IMR-90 (cell line): ENCODE data around the gene PAPPA. TPM values are rescaled to one million over a fixed set of nuclear protein-coding genes. Genes with fewer than 3 reads are reported as not detected.
A peak's percentile ranks its signal among the peaks of the same experiment; 100 is the strongest.

ENCODE experiments used
- ATAC-seq: fragments of 200-7000 bp; cut with Tn5 transposase; 2 replicates; pipeline ENCODE4 v1.9.1; 2020; ENCODE audit warnings: low read depth, mild to moderate bottlenecking, moderate library complexity
- BruUV-seq: library from RNA; stranded (reverse); fragments of 400-500 nt; replicated peaks from 2 replicates; lab custom pipeline; 2021; lab: Mats Ljungman, UMichigan
- CTCF ChIA-PET: fragments of 300-600 bp; formaldehyde crosslinking; extraction: SDS; loops from one replicate; lab custom pipeline; 2021; ENCODE audit warnings: antibody characterized with exemption; lab: Yijun Ruan, JAX
- POLR2A ChIA-PET: fragments of 300-600 bp; sonication (Branson Sonifier 250); formaldehyde crosslinking; loops from one replicate; lab custom pipeline; 2022; ENCODE audit warnings: antibody characterized with exemption; ENCODE audit not compliant: unreplicated experiment; lab: Charles Lee
- DNase-seq: peaks from one replicate; pipeline ENCODE4 v3.0.0; 2013
- H2AFZ ChIP-seq: replicated peaks from 2 replicates; pipeline ENCODE3; 2013; ENCODE audit warnings: low read length, mild to moderate bottlenecking; ENCODE audit not compliant: poor library complexity
- H2AK5ac ChIP-seq: 2 replicates; pipeline ENCODE4 v1.6.1; 2013; ENCODE audit warnings: low read depth, low read length, inconsistent platforms
- H2AK9ac ChIP-seq: replicated peaks from 2 replicates; pipeline ENCODE3; 2013; ENCODE audit warnings: mild to moderate bottlenecking, low read depth, low read length, moderate library complexity; ENCODE audit not compliant: poor library complexity
- H2BK120ac ChIP-seq: 2 replicates; pipeline ENCODE4 v1.6.1; 2013; ENCODE audit warnings: low read depth, low read length, inconsistent platforms
- H2BK15ac ChIP-seq: 3 replicates; pipeline ENCODE4 v1.6.1; 2013; ENCODE audit warnings: low read depth, low read length, inconsistent platforms
- H2BK20ac ChIP-seq: 2 replicates; pipeline ENCODE4 v1.6.1; 2013; ENCODE audit warnings: low read depth, mild to moderate bottlenecking, inconsistent platforms, low read length, moderate library complexity
- H2BK5ac ChIP-seq: 2 replicates; pipeline ENCODE4 v1.6.1; 2013; ENCODE audit warnings: mild to moderate bottlenecking, low read depth, low read length, inconsistent platforms; ENCODE audit not compliant: poor library complexity, severe bottlenecking
- H3K14ac ChIP-seq: replicated peaks from 2 replicates; pipeline ENCODE4 v1.6.1; 2013; ENCODE audit warnings: low read depth, low read length, inconsistent platforms
- H3K18ac ChIP-seq: 2 replicates; pipeline ENCODE4 v1.6.1; 2013; ENCODE audit warnings: low read depth, low read length, control low read depth
- H3K23ac ChIP-seq: 2 replicates; pipeline ENCODE4 v1.6.1; 2013; ENCODE audit warnings: low read depth, low read length, inconsistent platforms
- H3K27ac ChIP-seq: 2 replicates; pipeline ENCODE4 v1.5.1; 2013; ENCODE audit warnings: mild to moderate bottlenecking, control low read depth, low read length; ENCODE audit not compliant: insufficient read depth
- H3K27me3 ChIP-seq: 2 replicates; pipeline ENCODE4 v1.6.1; 2013; ENCODE audit warnings: low read length; ENCODE audit not compliant: control insufficient read depth, insufficient read depth
- H3K36me3 ChIP-seq: 2 replicates; pipeline ENCODE4 v1.6.1; 2013; ENCODE audit warnings: low read length, mixed read lengths; ENCODE audit not compliant: control insufficient read depth, insufficient read depth
- H3K4ac ChIP-seq: 2 replicates; pipeline ENCODE4 v1.6.1; 2013; ENCODE audit warnings: low read depth, low read length, inconsistent platforms
- H3K4me1 ChIP-seq: 2 replicates; pipeline ENCODE4 v1.6.1; 2013; ENCODE audit warnings: low read length, mixed read lengths; ENCODE audit not compliant: control insufficient read depth, insufficient read depth
- H3K4me2 ChIP-seq: 2 replicates; pipeline ENCODE4 v1.6.1; 2013; ENCODE audit warnings: low read depth, mild to moderate bottlenecking, control low read depth, low read length, moderate library complexity
- H3K4me3 ChIP-seq: 2 replicates; pipeline ENCODE4 v1.5.1; 2013; ENCODE audit warnings: low read depth, mild to moderate bottlenecking, control low read depth, low read length, moderate library complexity; ENCODE audit not compliant: insufficient read depth
- H3K56ac ChIP-seq: 2 replicates; pipeline ENCODE4 v1.6.1; 2013; ENCODE audit warnings: low read length, inconsistent platforms; ENCODE audit not compliant: insufficient read depth; ENCODE audit errors: extremely low read depth
- H3K79me1 ChIP-seq, 2 experiments: 2 replicates each; pipeline ENCODE4 v1.6.1; 2013; ENCODE audit warnings: low read length in 2 of 2, inconsistent platforms in 1 of 2, low read depth in 1 of 2
- H3K9ac ChIP-seq: 2 replicates; pipeline ENCODE4 v1.6.1; 2013; ENCODE audit warnings: low read depth, low read length, control low read depth
- H3K9me1 ChIP-seq: 2 replicates; pipeline ENCODE4 v1.6.1; 2013; ENCODE audit warnings: low read length, inconsistent platforms; ENCODE audit not compliant: insufficient read depth
- H3K9me3 ChIP-seq: 2 replicates; pipeline ENCODE4 v1.6.1; 2013; ENCODE audit warnings: low read length; ENCODE audit not compliant: control insufficient read depth, insufficient read depth
- H4K20me1 ChIP-seq: 2 replicates; pipeline ENCODE4 v1.6.1; 2013; ENCODE audit warnings: low read length, inconsistent platforms; ENCODE audit not compliant: insufficient read depth
- H4K5ac ChIP-seq: 2 replicates; pipeline ENCODE4 v1.6.1; 2013; ENCODE audit warnings: mild to moderate bottlenecking, low read depth, low read length, control low read depth
- H4K8ac ChIP-seq, 2 experiments: 2 replicates each; pipeline ENCODE4 v1.6.1; 2013; ENCODE audit warnings: low read depth in 2 of 2, low read length in 2 of 2, control low read depth in 1 of 2, inconsistent platforms in 1 of 2
- H4K91ac ChIP-seq: 2 replicates; pipeline ENCODE4 v1.6.1; 2013; ENCODE audit warnings: low read depth, low read length, inconsistent platforms; ENCODE audit not compliant: insufficient read depth
- BHLHE40 ChIP-seq: fragments of 150-350 bp; IDR thresholded peaks from 2 replicates; pipeline ENCODE4 v1.6.1; 2016; ENCODE audit warnings: mild to moderate bottlenecking, low read depth, low read length
- CEBPB ChIP-seq: IDR thresholded peaks from 2 replicates; pipeline ENCODE4 v1.6.1; 2012; ENCODE audit warnings: low read depth, low read length, improper control_type of control experiment
- FOS ChIP-seq: fragments of 150-350 bp; IDR thresholded peaks from 2 replicates; pipeline ENCODE4 v1.6.1; 2016; ENCODE audit warnings: low read depth, low read length
- MAZ ChIP-seq: IDR thresholded peaks from 2 replicates; pipeline ENCODE4 v1.6.1; 2012; ENCODE audit warnings: low read depth, mild to moderate bottlenecking, low read length, improper control_type of control experiment, moderate library complexity, borderline replicate concordance
- MXI1 ChIP-seq: IDR thresholded peaks from 2 replicates; pipeline ENCODE4 v1.6.1; 2012; ENCODE audit warnings: low read depth, mild to moderate bottlenecking, low read length, moderate library complexity, borderline replicate concordance
- WGBS, 2 experiments: methylation state at CpG; one replicate each; pipeline versions ENCODE4 v1.1.5 to v1.1.7; 2013; ENCODE audit warnings: missing lambda C conversion rate in 2 of 2; ENCODE audit not compliant: insufficient read length in 1 of 2; ENCODE audit errors: extremely low coverage in 2 of 2; 5-methylcytosine and 5-hydroxymethylcytosine counted together
- dilution Hi-C: fragments of 300-500 bp; cut with HindIII; formaldehyde crosslinking; loops from one replicate; pipeline ENCODE4 v1.14.3; 2018; ENCODE audit warnings: low sequenced_read_pairs; ENCODE audit not compliant: unreplicated experiment
- in situ Hi-C: fragments of 300-500 bp; cut with MboI; formaldehyde crosslinking; loops from 3 replicates; pipeline ENCODE4 v1.14.3; 2019; ENCODE audit warnings: low sequenced_read_pairs, inconsistent platforms, mixed read lengths
- intact Hi-C: fragments of 100-400 bp; cut with micrococcal nuclease; formaldehyde crosslinking; loops from 2 replicates; pipeline ENCODE4 v1.10.0; 2022
- polyA plus RNA-seq, 3 experiments: library from polyadenylated mRNA; depleted of rRNA; stranded (reverse); fragments of >200 nt; gene quantifications; 2 replicates each; pipeline ENCODE4 v1.2.3, GENCODE V29; 2012; ENCODE audit warnings: low replicate concordance in 1 of 3
- total RNA-seq: library from RNA; depleted of rRNA; stranded (reverse); fragments of >200 nt; gene quantifications from 2 replicates; pipeline ENCODE4 v1.2.3, GENCODE V29; 2012
- TF ChIP-seq, protein P1 (sequence below): fragments of 150-350 bp; IDR thresholded peaks from 2 replicates; pipeline ENCODE4 v1.6.1; 2016; ENCODE audit warnings: low read depth, mild to moderate bottlenecking, low read length, moderate library complexity, borderline replicate concordance

PAPPA gene
- total and polyA plus RNA-seq, 2 of the 4 experiments (the other 2 are of a cell fraction) = 8.3 to 12.4 TPM

- no peak overlapping the region for H2AK5ac ChIP-seq
- no peak overlapping the region for H3K4ac ChIP-seq
- no peak overlapping the region for H3K9ac ChIP-seq
- no peak overlapping the region; the same call in 1 of the 2 replicates for H3K27ac ChIP-seq
- no peak overlapping the region for H3K4me2 ChIP-seq
- H3K23ac ChIP-seq = no peak overlapping the region
- peak overlapping the region; percentile 28; the same call in 1 of the 2 replicates for H4K5ac ChIP-seq
- H2AFZ ChIP-seq = no peak overlapping the region
- in situ Hi-C loops (no loop called here), dilution Hi-C loops (no loop called here), intact Hi-C loops (no loop called here)
- H2BK20ac ChIP-seq = no peak overlapping the region
- POLR2A ChIA-PET = no interaction called here
- no peak overlapping the region for H2BK5ac ChIP-seq
- TF ChIP-seq FOS (no peak), CEBPB (peak; percentile 61; the same call in 1 of the 2 replicates), MXI1 (no peak), BHLHE40 (no peak), MAZ (no peak)
- TF ChIP-seq, protein P1, sequence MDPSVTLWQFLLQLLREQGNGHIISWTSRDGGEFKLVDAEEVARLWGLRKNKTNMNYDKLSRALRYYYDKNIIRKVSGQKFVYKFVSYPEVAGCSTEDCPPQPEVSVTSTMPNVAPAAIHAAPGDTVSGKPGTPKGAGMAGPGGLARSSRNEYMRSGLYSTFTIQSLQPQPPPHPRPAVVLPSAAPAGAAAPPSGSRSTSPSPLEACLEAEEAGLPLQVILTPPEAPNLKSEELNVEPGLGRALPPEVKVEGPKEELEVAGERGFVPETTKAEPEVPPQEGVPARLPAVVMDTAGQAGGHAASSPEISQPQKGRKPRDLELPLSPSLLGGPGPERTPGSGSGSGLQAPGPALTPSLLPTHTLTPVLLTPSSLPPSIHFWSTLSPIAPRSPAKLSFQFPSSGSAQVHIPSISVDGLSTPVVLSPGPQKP = no peak
- H3K4me3 ChIP-seq = no peak overlapping the region
- H2AK9ac ChIP-seq = no peak overlapping the region
- no peaks in the 10 kb centered on the region for H3K9me3 ChIP-seq
- CTCF ChIA-PET = no interaction called here
- H3K14ac ChIP-seq = no peak overlapping the region
- peak overlapping the region; percentile 69; the same call in 1 of the 2 replicates for H3K18ac ChIP-seq
- H3K56ac ChIP-seq = no peak overlapping the region
- no TSS peak for BruUV-seq
- H2BK15ac ChIP-seq = no peak overlapping the region
- no peaks in the 10 kb centered on the region for H4K20me1 ChIP-seq
- no peaks in the 10 kb centered on the region for H3K27me3 ChIP-seq
- ATAC-seq = peak; percentile 56; the same call in 1 of the 2 replicates
- H3K9me1 ChIP-seq = no peaks in the 10 kb centered on the region
- H3K4me1 ChIP-seq = peaks cover 2% of the 10 kb centered on the region; the same call in 1 of the 2 replicates
- H4K8ac ChIP-seq = no peak overlapping the region
- H2BK120ac ChIP-seq = no peak overlapping the region
- no CpG with 5 or more reads among the region's 4 CpGs for WGBS, 2 experiments
- H3K79me1 ChIP-seq = no peaks in the 10 kb centered on the region
- H4K91ac ChIP-seq = no peak overlapping the region
- peak; percentile 62 for DNase-seq
- H3K36me3 ChIP-seq = no peaks in the 10 kb centered on the region
These were observed 29.0 kb upstream of the PAPPA start for GRCh38 chr9:116124472-116125040.
